ENCODE data around the gene BMPR1A.

BMPR1A gene

DNA sequence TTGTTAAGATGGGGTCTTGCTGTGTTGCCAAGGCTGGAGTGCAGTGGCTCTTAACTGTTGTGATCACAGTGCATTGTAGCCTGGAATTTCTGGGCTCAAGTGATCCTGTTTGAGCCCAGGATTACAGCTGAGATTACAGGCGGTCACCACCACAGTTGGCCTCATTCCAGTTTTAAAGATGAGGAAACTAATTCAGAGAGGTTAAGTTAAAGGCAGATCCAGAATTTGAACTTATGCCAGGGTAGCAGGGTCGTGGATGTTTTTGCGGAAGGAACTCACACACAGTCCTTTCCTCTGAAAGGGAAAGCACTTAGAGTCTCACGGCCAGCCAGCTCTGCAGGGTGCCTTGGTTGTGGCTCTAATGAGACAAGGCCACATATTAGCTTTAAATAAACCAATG, 116.3 kb downstream of the BMPR1A start:
- Histone ChIP-seq H3K4me1 (ENCODE audit: low read length) (no peaks in the 10 kb centered on the region), H3K27me3 (ENCODE audit: low read depth, low read length) (no peaks in the 10 kb centered on the region), H3K9me3 (ENCODE audit: insufficient read depth, low read length) (no peaks in the 10 kb centered on the region), H3K79me2 (ENCODE audit: low read length) (no peaks in the 10 kb centered on the region), H4K20me1 (ENCODE audit: insufficient read depth, low read length) (no peaks in the 10 kb centered on the region), H3K27ac (ENCODE audit: low read length) (no peak overlapping the region), H3K4me3 (ENCODE audit: low read length) (no peak overlapping the region), H2AFZ (ENCODE audit: low read depth, low read length) (no peak overlapping the region), H3K36me3 (replicated peaks; ENCODE audit: low read depth, low read length) (no peaks in the 10 kb centered on the region), H3K4me2 (ENCODE audit: low read length) (no peak overlapping the region), H3K9ac (ENCODE audit: low read length) (no peak overlapping the region)
- TF ChIP-seq EZH2phosphoT487 (IDR thresholded peaks at IDR 0.05; ENCODE audit: low read depth) = no peak
- TF ChIP-seq, protein P1, sequence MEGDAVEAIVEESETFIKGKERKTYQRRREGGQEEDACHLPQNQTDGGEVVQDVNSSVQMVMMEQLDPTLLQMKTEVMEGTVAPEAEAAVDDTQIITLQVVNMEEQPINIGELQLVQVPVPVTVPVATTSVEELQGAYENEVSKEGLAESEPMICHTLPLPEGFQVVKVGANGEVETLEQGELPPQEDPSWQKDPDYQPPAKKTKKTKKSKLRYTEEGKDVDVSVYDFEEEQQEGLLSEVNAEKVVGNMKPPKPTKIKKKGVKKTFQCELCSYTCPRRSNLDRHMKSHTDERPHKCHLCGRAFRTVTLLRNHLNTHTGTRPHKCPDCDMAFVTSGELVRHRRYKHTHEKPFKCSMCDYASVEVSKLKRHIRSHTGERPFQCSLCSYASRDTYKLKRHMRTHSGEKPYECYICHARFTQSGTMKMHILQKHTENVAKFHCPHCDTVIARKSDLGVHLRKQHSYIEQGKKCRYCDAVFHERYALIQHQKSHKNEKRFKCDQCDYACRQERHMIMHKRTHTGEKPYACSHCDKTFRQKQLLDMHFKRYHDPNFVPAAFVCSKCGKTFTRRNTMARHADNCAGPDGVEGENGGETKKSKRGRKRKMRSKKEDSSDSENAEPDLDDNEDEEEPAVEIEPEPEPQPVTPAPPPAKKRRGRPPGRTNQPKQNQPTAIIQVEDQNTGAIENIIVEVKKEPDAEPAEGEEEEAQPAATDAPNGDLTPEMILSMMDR (IDR thresholded peaks at IDR 0.05; ENCODE audit: low read depth, low read length) = no peak

DNA sequence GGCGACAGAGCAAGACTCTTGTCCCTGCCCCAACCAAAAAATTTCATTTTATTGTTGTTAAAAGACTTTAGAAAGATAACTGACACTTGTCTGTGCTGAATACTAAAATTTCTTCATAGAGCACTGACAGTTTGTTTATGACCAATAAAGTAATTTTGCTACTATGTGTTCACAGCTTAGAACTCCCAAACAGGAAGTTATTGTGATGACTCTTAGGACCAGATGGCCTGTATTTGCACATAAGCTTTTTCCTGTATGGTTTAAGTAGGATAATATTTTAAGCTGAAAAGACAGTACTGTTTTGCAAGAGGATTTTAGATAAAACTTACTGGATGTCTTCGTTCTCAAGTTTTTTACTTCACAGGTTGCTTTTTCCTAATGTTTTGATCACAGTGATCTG, 120.3 kb downstream of the BMPR1A start:
- no peak overlapping the region for H3K9ac ChIP-seq (ENCODE audit: low read length)
- H3K79me2 ChIP-seq (ENCODE audit: low read length) = no peaks in the 10 kb centered on the region
- no peak for TF ChIP-seq EZH2phosphoT487 (IDR thresholded peaks at IDR 0.05; ENCODE audit: low read depth)
- TF ChIP-seq, protein P1 (IDR thresholded peaks at IDR 0.05; ENCODE audit: low read depth, low read length) = no peak
- peaks cover 16% of the 10 kb centered on the region for H3K4me1 ChIP-seq (ENCODE audit: low read length)
- H4K20me1 ChIP-seq (ENCODE audit: insufficient read depth, low read length) = peaks cover 12% of the 10 kb centered on the region
- no peaks in the 10 kb centered on the region for H3K36me3 ChIP-seq (replicated peaks; ENCODE audit: low read depth, low read length)
- H3K9me3 ChIP-seq (ENCODE audit: insufficient read depth, low read length) = no peaks in the 10 kb centered on the region
- H2AFZ ChIP-seq (ENCODE audit: low read depth, low read length) = no peak overlapping the region
- no peak overlapping the region for H3K27ac ChIP-seq (ENCODE audit: low read length)
- no peak overlapping the region for H3K4me2 ChIP-seq (ENCODE audit: low read length)
- no peak overlapping the region for H3K4me3 ChIP-seq (ENCODE audit: low read length)
- no peaks in the 10 kb centered on the region for H3K27me3 ChIP-seq (ENCODE audit: low read depth, low read length)

DNA sequence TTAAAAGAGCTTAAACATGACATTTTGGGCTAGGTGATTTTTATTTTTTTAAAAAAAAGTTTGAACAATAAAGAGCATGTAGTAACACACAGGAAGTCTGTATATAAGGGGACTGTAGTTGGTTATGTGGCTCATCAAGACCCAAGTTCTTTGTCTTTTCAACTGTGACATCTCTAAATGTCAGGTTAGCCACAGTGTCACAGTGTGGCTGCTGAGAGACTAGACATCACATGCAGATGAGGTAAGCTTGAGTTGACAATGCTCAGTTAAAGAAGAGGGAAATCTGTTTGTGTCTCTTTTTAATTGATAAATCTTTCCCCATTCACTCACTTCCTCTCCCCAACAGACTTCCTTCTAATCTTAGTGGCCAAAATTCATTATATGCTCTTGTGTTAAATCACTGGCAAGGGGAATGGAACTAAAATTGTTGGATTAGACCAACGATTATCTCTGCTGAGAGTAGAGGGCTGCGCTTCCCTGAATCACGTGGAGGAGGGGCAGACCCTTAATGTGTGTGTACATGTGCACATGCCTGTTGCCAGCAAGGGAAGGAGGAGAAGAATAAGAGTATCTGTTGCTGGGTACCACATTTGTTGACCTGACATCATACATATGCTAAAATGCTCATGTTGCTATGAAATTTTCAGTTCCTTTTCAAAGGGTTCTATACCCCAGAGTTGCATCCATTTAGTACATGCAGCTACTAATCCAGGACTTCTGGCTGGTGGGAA, 122.7 kb downstream of the BMPR1A start:
- no peak for TF ChIP-seq EZH2phosphoT487 (IDR thresholded peaks at IDR 0.05; ENCODE audit: low read depth)
- H3K79me2 ChIP-seq (ENCODE audit: low read length) = no peaks in the 10 kb centered on the region

DNA sequence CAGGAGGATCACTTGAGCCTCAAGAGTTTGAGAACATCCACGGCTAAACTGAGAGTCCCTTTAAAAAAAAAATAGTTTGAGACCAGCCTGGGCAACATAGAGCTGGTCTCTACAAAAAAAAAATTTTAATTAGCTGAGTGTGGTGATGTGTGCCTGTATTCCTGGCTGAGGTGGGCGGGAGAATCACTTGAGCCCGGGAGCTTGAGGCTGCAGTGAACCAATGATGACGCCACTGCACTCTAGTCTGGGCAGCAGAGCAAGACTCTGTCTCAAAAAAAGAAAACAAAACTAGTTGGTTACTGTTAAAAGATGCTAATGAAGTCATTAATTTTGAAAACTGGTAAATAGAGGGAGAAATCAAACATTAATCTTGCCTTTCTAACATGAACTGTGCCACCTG, 124.6 kb downstream of the BMPR1A start:
- no peaks in the 10 kb centered on the region for H3K36me3 ChIP-seq (replicated peaks; ENCODE audit: low read depth, low read length)
- H3K79me2 ChIP-seq (ENCODE audit: low read length) = no peaks in the 10 kb centered on the region
- no peaks in the 10 kb centered on the region for H3K27me3 ChIP-seq (ENCODE audit: low read depth, low read length)
- H3K27ac ChIP-seq (ENCODE audit: low read length) = no peak overlapping the region
- H4K20me1 ChIP-seq (ENCODE audit: insufficient read depth, low read length) = peaks cover 12% of the 10 kb centered on the region
- H2AFZ ChIP-seq (ENCODE audit: low read depth, low read length) = no peak overlapping the region
- H3K9ac ChIP-seq (ENCODE audit: low read length) = no peak overlapping the region
- H3K4me2 ChIP-seq (ENCODE audit: low read length) = no peak overlapping the region
- no peak overlapping the region for H3K4me3 ChIP-seq (ENCODE audit: low read length)
- H3K4me1 ChIP-seq (ENCODE audit: low read length) = peaks cover 16% of the 10 kb centered on the region
- TF ChIP-seq, protein P1 (IDR thresholded peaks at IDR 0.05; ENCODE audit: low read depth, low read length) = no peak
- TF ChIP-seq EZH2phosphoT487 (IDR thresholded peaks at IDR 0.05; ENCODE audit: low read depth) = no peak
- no peaks in the 10 kb centered on the region for H3K9me3 ChIP-seq (ENCODE audit: insufficient read depth, low read length)

More for the DNA sequence above, 122.7 kb downstream of the BMPR1A start:
- Histone ChIP-seq H3K4me3 (ENCODE audit: low read length) (no peak overlapping the region), H3K9me3 (ENCODE audit: insufficient read depth, low read length) (no peaks in the 10 kb centered on the region), H3K9ac (ENCODE audit: low read length) (no peak overlapping the region), H3K27ac (ENCODE audit: low read length) (no peak overlapping the region), H3K4me1 (ENCODE audit: low read length) (peaks cover 16% of the 10 kb centered on the region), H3K4me2 (ENCODE audit: low read length) (0 out of 2 replicates have a peak overlapping the region, but pooled peaks have one; percentile 12), H3K36me3 (replicated peaks; ENCODE audit: low read depth, low read length) (no peaks in the 10 kb centered on the region), H2AFZ (ENCODE audit: low read depth, low read length) (no peak overlapping the region), H3K27me3 (ENCODE audit: low read depth, low read length) (no peaks in the 10 kb centered on the region), H4K20me1 (ENCODE audit: insufficient read depth, low read length) (peaks cover 12% of the 10 kb centered on the region)

Measured in OCI-LY3 (cell line).